CD4-positive, alpha-beta T cell treated with Interleukin-1 beta for 1 hour (primary cell): ENCODE measurements around the gene DPEP2.
"Not testable (repeated sequence)": the region's sequence is repeated elsewhere in the genome, so short reads cannot be mapped to it uniquely, and the experiment has no call there.

Experiments used
- DNase-seq, 2 donors: peaks; one replicate each; pipeline ENCODE4 v3.0.0-alpha.2; 2020 to 2022

DPEP2 gene

DNA sequence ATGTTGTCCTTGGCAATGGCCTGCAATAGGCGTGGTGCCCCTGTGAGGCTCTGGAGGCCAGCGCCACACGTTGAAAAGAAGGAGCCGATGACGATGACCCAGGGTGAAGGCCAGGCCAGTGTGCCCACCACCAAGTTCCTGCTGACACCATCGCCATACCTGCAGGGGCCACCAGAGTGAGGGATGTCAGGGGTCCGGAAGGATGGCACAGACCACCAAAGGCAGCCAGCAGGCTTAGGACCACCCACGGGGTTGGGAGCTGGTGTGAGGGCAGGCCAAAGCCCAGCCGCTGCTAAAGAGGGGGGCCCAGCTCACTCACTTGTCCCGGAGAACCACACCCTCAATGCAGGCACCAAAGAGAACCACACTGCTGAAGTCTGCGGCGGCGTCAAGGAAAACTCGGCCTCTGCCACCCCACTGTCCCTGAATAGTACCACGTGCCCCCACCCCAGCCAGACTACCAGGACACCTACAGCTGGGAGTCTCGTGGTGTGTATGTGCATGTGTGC lies 48.9 kb downstream of the DPEP2 start:
- no peak for DNase-seq

DNA sequence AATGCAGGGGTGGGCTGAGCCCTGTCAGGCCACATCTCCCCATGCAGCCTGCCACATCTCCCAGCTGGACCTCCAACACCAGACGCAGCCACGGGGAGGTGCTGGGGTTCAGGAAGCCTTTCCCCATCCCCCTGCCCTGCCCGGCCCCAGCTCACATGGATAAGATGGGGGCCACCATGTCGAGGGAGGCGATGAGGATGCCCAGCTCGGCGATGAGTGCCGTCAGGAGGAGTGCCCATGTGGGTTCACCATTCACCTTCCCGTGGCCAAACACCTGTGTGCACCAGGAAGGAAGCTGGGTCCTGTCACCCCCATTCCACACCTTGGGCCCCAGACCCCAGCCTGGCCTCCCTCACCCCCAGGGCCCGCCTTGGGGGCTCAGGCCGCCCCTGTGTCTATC lies 49.6 kb downstream of the DPEP2 start:
- DNase-seq = no peak

DNA sequence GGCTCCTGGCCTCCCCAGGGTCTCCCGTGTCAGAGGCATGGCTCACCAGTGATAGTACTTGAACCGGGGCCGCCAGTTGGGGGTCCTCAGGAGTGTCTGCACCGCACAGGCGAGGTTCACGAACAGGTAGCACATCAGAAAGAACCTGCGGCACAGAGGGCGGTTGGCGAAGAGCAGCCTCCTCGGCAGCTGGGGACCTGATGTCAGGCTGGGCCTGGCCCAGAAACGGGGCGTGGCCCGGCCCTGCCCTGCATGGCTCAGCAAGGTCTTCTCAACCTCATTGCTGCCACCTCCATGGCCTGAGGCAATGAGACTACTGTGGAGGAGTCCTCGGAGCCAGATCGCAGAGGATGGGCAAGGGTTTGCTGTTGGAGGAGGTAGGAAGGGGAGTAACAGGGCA lies 51.3 kb downstream of the DPEP2 start:
- no peak for DNase-seq

DNA sequence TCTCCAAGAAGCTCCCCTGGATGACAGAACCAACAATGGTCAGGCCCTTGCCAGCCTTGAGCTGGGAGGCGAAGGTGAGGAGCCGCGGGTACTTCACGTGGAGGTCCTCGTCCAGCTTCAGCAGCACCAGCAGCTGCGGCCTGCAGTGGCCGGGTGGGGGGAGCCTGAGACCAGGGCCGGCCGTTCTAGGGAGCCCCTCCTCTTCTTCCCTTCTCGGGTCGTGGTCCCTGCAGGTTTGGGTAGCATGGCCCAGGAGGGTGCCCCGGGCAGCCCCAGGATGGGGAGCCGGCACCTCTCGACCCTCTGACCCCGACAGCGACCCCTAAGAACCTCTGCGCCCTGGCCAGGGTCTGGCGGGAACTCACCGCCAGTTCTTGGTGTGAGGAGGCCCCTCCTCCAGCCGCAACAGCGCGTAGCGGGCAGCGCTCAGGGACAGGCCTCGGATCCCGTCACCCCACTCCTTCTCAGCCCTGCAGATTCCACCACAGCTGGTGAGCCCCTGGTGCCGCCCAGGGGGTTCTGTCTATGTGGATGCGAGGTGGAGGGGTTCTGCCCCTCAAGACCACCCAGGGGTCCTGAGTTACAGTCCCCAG lies 52.2 kb downstream of the DPEP2 start:
- no peak for DNase-seq

DNA sequence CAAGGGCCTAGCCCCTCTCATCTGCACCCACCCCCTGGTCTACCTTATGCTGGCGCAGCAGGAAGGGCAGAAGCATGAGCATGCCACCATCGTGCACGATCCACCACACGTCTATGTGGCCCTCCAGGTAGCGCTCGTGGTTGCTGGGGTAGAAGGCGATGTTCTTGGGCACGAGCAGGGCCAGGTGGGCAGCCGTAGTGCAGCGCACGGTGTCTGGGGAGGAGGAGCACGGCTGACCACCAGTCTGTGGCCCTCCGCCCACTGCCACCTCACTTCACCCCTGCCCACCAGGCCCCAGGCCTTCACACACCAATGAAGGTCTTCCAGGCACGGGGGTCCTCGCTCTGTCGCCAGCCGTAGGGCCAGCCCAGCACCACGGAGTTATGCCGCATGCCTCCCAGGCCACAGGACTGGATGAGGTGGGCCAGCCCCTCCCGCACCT lies 53.1 kb downstream of the DPEP2 start:
- no peak for DNase-seq

DNA sequence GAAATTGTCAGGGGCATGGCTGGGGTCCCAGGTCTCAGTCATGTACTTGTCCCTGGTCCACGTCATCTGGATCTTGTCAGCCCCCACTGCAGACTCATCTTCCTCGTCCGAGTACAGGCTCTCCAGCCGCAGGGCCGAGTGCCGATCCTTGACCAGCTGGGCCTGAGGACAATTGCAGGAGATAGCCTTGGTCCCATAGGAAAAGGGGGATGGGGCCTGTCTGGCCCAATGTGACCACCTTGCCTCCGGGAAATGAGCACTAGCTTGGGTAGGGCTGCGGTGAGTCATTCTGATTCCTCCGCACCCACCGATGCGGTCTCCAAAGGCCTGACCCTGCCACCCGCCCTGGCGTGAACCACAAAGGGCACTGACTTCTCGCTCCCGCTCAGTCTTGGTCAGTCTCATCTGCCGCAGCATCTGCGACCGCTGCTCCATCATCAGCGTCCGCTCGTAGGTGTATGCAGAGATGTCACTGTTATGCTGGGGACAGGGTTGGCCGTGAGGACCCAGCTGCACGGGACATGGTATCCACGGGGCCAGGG lies 53.8 kb downstream of the DPEP2 start:
- DNase-seq = no peak

DNA sequence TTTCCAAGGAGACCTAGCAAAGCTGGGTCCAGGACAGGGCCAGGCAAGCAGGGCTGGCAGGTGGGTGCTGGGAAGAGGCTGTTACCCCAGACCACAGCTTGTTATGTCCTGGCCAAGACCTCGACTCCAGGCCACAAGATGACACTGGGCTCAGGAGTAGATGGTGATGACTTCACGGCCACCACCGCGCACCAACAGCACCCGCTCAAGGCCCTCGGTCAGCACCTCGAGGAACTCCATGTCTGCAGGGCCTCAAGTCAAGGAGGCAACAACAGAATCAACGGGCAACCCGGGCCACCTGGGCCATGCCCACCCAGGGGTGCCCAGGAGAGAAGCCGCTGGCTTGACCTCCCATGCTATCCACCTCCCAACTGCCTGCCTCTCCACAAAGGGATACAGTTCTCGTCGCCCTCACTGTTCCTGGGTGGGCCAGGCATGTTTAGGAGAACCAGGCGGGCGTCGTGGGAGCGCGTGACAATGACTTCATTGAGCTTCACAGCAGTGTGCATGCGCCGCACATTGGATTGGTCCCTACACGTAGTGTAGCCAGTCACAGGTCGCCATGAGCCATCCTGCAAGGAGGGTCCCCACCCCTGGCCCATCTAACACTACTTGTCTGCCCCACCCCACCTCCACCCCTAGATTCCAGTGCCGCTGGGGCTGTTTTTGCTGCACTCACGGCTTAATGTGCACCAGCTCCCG lies 54.4 kb downstream of the DPEP2 start:
- DNase-seq = no peak

DNA sequence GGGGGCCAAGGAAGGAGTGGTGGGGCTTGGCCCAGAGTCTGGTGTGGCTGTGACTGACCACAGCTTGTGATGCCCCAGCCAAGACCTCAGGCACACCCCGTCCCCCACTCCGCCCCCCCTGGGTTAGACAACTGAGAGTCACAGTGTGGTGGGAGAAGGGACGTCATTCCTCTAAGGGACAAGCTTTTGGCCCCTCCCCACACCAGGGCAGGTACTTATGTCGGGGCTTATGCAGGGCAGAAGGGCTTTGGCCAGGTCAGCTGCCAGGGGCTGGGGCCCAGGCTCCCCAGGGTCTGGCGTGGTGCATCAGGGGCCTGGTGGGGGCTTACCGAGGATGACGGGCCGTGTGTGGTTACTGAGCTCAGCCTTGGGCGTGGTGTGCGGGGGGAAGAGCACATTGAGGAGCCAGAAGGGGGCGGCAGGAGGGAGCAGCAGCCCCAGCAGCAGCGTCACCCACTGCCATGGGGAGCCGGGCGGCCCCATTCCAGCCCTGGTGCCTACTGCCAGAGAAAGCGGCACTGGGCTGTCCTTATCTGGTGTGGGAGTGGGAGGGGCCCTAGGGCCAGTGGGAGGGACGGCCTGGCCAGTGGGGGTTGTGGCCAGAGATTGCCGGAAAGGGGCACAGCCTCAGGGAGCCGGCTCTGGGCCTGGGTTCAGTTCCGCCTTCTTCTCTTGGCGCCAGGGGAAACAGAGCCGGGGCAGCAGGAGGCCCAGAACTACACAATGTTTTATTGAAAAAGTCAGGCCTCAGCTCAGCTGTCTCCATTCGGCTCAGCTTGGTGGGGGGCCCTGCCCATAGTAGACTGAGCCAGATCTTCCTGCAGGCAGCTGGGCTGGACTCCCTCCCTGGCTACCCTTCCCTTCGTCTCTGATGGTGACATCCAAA lies 55.4 kb downstream of the DPEP2 start, which contains the start of gene LCAT:
Gene LCAT, minus strand, starts transcription at position 502 of the 886 bp plus-strand sequence. Its CDS starts 19 bp downstream, at position 483.
- no peak for DNase-seq

DNA sequence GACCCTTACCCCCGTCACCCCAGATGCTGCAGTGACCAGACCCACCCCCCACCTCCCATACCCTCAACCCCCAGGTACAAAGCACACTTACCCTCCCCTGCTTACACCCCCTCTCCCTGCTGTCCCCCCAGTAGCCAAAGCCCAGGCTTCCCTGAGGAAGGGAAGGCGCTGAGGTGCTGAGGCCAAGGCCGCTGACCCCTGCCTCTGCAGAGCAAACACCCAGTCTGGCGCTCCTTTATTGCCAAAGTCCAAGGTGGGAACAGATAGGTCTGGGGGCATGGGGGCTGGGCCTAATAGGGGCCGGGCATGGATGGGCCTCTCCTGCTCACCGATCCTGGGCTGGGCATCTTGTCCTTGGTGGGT lies 56.0 kb downstream of the DPEP2 start:
- DNase-seq = no peak

DNA sequence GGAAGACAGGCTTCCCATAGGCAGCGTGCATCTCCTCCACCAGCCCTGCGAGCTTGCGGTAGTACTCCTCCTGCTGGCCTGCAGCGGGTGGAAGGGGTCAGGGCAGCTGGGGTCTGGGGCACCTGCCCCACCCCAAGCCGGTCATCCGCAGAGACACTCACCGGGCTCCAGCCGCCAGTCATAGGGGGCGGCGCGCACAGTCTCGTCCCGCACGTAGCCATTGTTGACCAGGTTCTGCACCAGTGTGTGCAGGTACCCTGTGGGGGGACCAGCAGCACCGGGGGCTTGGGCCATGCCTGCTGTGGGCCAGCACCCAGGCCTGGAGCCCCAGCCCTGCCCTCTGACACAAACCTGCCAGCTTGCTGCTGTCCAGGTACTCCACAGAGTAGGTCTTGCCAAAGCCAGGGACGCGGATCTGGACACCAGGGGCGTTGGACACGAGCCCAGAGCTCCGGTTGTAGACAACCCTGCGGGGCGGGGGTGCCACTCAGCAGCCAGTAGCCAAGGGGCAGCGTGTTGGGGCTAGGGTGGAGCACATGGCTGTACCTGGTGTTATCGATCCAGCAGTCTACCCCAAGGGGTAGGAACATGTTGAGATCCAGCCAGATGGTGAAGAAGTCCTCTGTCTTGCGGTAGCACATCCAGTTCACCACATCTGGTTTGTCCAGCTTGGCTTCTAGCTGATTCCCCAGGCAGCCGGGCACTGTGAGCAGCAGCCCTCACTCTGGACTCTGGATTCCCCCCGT lies 56.6 kb downstream of the DPEP2 start:
- no peak for DNase-seq

DNA sequence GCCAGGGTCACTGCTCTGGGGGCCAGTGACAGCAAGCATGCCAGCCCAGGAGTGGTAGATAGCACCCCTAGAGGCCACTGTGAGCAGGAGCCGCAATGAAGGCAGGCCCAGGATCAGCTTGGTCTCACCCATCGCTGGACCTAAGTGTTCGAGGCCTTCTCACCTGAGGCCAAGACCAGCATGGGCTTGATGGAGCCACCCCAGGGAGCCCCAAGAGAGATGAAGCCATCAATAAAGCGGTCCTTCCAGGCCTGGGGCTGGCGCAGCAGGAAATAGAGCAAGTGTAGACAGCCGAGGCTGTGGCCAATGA lies 57.1 kb downstream of the DPEP2 start:
- peak; percentile 29 to 39 for DNase-seq

DNA sequence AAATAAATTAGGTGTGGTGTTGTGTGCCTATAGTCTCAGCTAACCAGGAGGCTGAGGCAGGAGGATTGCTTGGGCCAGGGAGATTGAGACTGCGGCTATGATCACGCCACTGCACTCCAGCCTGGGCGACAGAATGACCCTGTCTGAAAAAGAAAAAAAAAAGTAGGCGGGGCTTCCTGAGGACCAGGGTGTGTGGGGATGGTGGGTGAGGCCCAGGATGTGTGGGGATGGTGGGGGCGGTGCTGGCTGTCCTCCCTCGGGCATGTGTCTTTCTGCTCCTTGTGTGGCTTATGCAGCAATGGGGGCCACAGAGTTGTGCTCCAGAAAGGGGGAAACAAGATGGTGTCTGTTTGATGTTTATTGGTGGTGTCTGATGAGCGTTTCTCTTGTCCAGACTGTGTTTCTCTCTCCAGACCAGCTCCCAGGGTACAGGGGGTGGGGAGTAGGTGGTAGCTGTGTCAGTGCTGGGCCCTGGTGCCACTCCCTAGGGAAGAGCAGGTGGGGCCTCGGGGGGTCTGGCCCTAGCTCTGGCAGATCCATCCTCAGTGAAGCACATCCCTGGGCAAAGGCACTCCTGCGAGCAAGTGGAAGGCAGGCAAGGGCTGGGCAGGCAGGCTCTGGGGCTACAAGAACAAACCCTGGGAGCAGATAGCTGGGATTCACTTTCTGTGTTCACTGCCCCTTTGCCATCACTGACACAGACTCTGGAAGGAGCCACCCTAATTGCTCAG lies 57.6 kb downstream of the DPEP2 start:
- no peak for DNase-seq

DNA sequence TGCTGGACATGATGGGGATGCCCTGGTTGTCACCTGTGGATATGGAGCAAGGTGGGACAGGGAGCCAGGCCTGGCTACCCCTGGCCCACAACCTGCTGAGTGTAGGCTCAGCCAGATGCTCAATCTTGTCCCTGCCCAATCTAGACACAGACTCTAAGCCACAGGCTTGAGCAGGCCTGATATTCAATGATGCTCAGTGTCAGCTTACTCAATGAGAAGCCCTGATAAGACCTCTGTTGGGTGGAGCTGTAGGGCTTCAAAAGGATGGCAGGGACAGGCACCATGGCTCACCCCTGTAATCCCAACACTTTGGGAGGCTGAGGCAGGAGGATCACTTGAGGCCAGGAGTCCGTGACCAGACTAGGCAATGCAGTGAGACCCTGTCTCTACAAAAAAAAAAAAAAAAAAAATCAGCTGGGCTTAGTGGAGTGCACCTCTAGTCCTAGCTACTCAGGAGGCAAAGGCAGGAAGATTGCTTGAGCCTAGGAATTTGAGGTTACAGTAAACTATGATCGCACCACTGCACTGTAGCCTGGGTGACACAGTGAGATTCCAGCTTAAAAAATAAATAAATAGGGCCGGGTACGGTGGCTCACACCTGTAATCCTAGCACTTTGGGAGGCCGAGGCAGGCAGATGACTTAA lies 58.7 kb downstream of the DPEP2 start:
- no peak for DNase-seq

DNA sequence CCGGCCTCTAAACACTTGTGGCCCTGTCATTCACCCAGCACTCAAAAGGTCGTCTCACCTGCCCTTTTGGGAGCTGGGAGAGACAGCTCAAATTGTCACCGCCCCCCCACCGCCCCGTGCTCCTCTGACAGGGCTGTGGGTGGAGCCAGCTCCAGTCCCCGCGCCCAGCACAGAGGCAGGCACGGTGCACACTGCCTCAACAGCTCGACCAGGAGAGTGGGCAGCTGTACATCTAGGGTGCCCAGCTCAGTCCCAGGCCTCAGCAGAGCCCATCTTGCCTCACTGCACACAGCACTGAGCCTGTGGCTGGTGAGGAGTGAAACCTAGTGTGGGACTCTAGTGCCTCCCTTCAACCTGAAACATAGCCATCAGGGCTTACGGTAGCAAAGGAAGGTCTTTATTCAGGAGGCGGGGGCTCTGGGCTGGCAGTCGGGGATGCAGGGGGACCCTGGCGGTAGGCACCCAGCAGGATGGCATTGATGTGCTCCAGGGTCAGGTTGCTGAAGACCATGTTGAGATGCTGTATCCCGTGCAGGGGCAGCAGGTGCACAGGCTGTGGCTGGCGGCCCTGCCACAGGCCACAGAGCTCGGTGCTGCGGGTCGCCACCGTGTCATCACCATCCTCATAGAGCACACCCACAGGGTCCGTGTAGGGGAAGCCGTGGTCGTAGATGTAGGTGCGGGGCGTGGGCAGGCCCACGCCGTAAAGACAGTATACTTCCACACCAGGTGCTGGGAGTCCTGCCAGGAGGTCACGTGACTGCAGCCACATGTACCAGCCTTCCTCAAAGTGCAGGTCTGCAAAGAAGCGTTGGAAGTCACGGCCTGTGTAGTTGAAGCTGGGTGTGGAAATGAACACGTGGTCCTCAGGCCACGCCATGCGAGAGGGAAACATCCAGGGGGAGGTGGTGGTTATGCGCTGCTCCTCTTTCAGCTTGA lies 59.5 kb downstream of the DPEP2 start:
- peak; percentile 37 to 39 for DNase-seq

DNA sequence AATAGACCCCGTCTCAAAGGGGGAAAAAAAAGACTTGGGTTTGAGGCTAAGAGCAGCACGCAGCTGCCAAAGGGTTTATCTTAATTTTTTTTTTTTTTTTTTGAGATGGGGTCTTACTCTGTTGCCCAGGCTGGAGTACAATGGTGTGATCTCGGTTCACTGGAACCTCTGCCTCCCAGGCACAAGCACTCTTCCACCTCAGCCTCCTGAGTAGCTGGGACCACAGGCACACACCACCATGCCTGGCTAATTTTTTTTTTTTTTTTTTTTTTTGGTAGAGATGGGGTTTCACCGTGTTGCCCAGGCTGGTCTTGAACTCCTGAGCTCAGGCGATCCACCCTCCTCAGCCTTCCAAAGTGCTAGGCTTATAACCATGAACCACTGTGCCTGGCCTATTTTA lies 61.6 kb downstream of the DPEP2 start:
- not testable (repeated sequence) for DNase-seq
